B cell (primary cell): ENCODE data around the gene DNAJC16. TPM values are rescaled to one million over a fixed set of nuclear protein-coding genes. Genes with fewer than 3 reads are reported as not detected.

Experiments used
- ATAC-seq: fragments of 200-7000 bp; cut with Tn5 transposase; one replicate; pipeline ENCODE4 v1.10.0; 2021; ENCODE audit warnings: low read depth, mild to moderate bottlenecking, moderate number of reproducible peaks, moderate library complexity
- CTCF ChIA-PET: fragments of 350-600 bp; sonication (Branson Sonifier 250); formaldehyde crosslinking; loops from one replicate; lab custom pipeline; 2021; ENCODE audit warnings: antibody characterized with exemption, inconsistent platforms; lab: Charles Lee
- POLR2A ChIA-PET: fragments of 350-600 bp; sonication (Branson Sonifier 250); formaldehyde crosslinking; loops from one replicate; lab custom pipeline; 2021; ENCODE audit warnings: antibody characterized with exemption; lab: Charles Lee
- DNase-seq: peaks from one replicate; pipeline ENCODE4 v3.0.0; 2013
- H2AFZ ChIP-seq: 2 replicates; pipeline ENCODE4 v1.6.1; 2012; ENCODE audit warnings: mild to moderate bottlenecking, low read depth, low read length; ENCODE audit not compliant: insufficient read depth, poor library complexity, severe bottlenecking
- H3K27ac ChIP-seq, 2 donors: 1 replicate in 1 of 2; 2 replicates in 1 of 2; pipeline ENCODE4 v1.5.1; 2012 to 2013; ENCODE audit warnings: low read length in 2 of 2, mild to moderate bottlenecking in 2 of 2, moderate library complexity in 1 of 2
- H3K27me3 ChIP-seq, 4 experiments: fragments of 200-600 bp in 1 of 4; sonication (generic) in 1 of 4; replicated peaks in 1 of 4; 1 replicate in 2 of 4; 2 replicates in 2 of 4; pipeline versions ENCODE4 v1.6.1 to v1.7.0; 2013 to 2016; ENCODE audit warnings: low read length in 3 of 4, mild to moderate bottlenecking in 2 of 4, mixed read lengths in 1 of 4, moderate library complexity in 1 of 4; ENCODE audit not compliant: insufficient read depth in 4 of 4, control insufficient read depth in 3 of 4; ENCODE audit errors: control extremely low read depth in 1 of 4
- H3K36me3 ChIP-seq, 2 experiments: replicated peaks in 1 of 2; 1 replicate in 1 of 2; 2 replicates in 1 of 2; pipeline versions ENCODE4 v1.6.1 to v1.7.1; 2013; ENCODE audit warnings: low read length in 1 of 2; ENCODE audit not compliant: insufficient read depth in 2 of 2, control insufficient read depth in 1 of 2; ENCODE audit errors: control extremely low read depth in 1 of 2, extremely low read depth in 1 of 2
- H3K4me1 ChIP-seq, 2 donors: fragments of 200-600 bp in 1 of 2; sonication (generic) in 1 of 2; 1 replicate in 1 of 2; 2 replicates in 1 of 2; pipeline versions ENCODE4 v1.5.1 to v1.6.1; 2013 to 2017; ENCODE audit warnings: low read length in 2 of 2; ENCODE audit not compliant: control insufficient read depth in 2 of 2, insufficient read depth in 2 of 2
- H3K4me2 ChIP-seq: replicated peaks from 2 replicates; pipeline ENCODE3; 2012; ENCODE audit warnings: mild to moderate bottlenecking, low read depth, low read length; ENCODE audit not compliant: poor library complexity, severe bottlenecking
- H3K4me3 ChIP-seq, 5 experiments: fragments of 200-600 bp in 1 of 5; sonication (generic) in 1 of 5; 1 replicate in 3 of 5; 2 replicates in 2 of 5; pipeline versions ENCODE4 v1.5.1 to v1.7.0; 2011 to 2016; ENCODE audit warnings: low read length in 4 of 5, mild to moderate bottlenecking in 4 of 5, low read depth in 2 of 5, control low read depth in 1 of 5, moderate library complexity in 1 of 5; ENCODE audit not compliant: insufficient read depth in 1 of 5; ENCODE audit errors: control extremely low read depth in 1 of 5, extremely low read depth in 1 of 5
- H3K79me2 ChIP-seq: fragments of 200-600 bp; sonication (generic); one replicate; pipeline ENCODE4 v1.6.0; 2016; ENCODE audit warnings: low read length; ENCODE audit not compliant: control insufficient read depth, insufficient read depth
- H3K9ac ChIP-seq: fragments of 200-600 bp; sonication (generic); 2 replicates; pipeline ENCODE4 v1.6.1; 2017; ENCODE audit warnings: mild to moderate bottlenecking, low read length, moderate library complexity
- H3K9me3 ChIP-seq, 3 donors: one replicate each; pipeline versions ENCODE4 v1.6.1 to v1.7.1; 2013; ENCODE audit warnings: low read length in 2 of 3; ENCODE audit not compliant: control insufficient read depth in 2 of 3, insufficient read depth in 1 of 3; ENCODE audit errors: control extremely low read depth in 1 of 3
- H4K20me1 ChIP-seq: 2 replicates; pipeline ENCODE4 v1.6.0; 2012; ENCODE audit warnings: mild to moderate bottlenecking, low read length; ENCODE audit not compliant: insufficient read depth, control insufficient read depth, poor library complexity, severe bottlenecking
- H3K27ac Mint-ChIP-seq: one replicate; pipeline ENCODE4 v1.8.0; 2021; ENCODE audit warnings: mixed read lengths
- H3K27me3 Mint-ChIP-seq: one replicate; pipeline ENCODE4 v1.8.0; 2021; ENCODE audit warnings: mixed read lengths
- H3K4me1 Mint-ChIP-seq: one replicate; pipeline ENCODE4 v1.8.0; 2021; ENCODE audit warnings: mixed read lengths
- H3K4me3 Mint-ChIP-seq: one replicate; pipeline ENCODE4 v1.8.0; 2021; ENCODE audit warnings: mixed read lengths
- H3K9me3 Mint-ChIP-seq: one replicate; pipeline ENCODE4 v1.8.0; 2022; ENCODE audit warnings: mixed read lengths; ENCODE audit not compliant: insufficient read depth
- CTCF ChIP-seq: fragments of 200-600 bp; IDR thresholded peaks from one replicate; pipeline ENCODE4 v1.8.0; 2022; ENCODE audit warnings: antibody characterized with exemption, mild to moderate bottlenecking
- EZH2 ChIP-seq: IDR thresholded peaks from 2 replicates; pipeline ENCODE4 v1.6.1; 2012; ENCODE audit warnings: borderline replicate concordance, low read depth, mild to moderate bottlenecking, moderate library complexity, low read length; ENCODE audit not compliant: insufficient read depth, poor library complexity, severe bottlenecking
- WGBS: methylation state at CpG from one replicate; pipeline ENCODE4 v1.1.5; 2013; ENCODE audit warnings: missing lambda C conversion rate; ENCODE audit not compliant: insufficient coverage; 5-methylcytosine and 5-hydroxymethylcytosine counted together
- intact Hi-C: fragments of 100-400 bp; cut with micrococcal nuclease; formaldehyde crosslinking; loops from one replicate; pipeline ENCODE4 v1.10.0; 2022
- polyA minus RNA-seq: library from RNA; depleted of rRNA, polyadenylated mRNA; stranded (reverse); fragments of >200 nt; gene quantifications from 2 replicates; pipeline ENCODE4 v1.2.3, GENCODE V29; 2012
- polyA plus RNA-seq: library from polyadenylated mRNA; depleted of rRNA; stranded (reverse); fragments of >200 nt; gene quantifications from 2 replicates; pipeline ENCODE4 v1.2.3, GENCODE V29; 2012
- total RNA-seq, 2 donors: library from RNA; stranded (reverse); fragments of 120-200 nt in 1 of 2; gene quantifications; 1 replicate in 1 of 2; 2 replicates in 1 of 2; pipeline versions ENCODE4 v1.2.3 to v1.2.4, GENCODE V29; 2013 to 2022

DNAJC16 gene
- total RNA-seq (41.2 and 47.1 TPM in 2 replicates), polyA plus RNA-seq (15.1 and 16.9 TPM in 2 replicates), polyA minus RNA-seq (13.1 and 20.5 TPM in 2 replicates)
- 19.2 TPM for total RNA-seq (2013)

- ATAC-seq (peak; percentile 35), DNase-seq (peak; percentile 99)
- peak within 1 kb of the TSS; percentile 81 for H2AFZ ChIP-seq
- no peaks in the 10 kb centered on the region for H3K27me3 ChIP-seq
- no peaks in the 10 kb centered on the region for H3K9me3 ChIP-seq
- peaks cover 55% of the 10 kb centered on the region for H3K79me2 ChIP-seq
- 1% methylated on average over 60 of the region's 65 CpGs for WGBS
- H3K9me3 Mint-ChIP-seq: no peaks in the 10 kb centered on the region
- peak within 1 kb of the TSS; percentile 91 for H3K4me2 ChIP-seq
- no peaks in the 10 kb centered on the region for H3K27me3 Mint-ChIP-seq
- H3K9ac ChIP-seq: peak within 1 kb of the TSS; percentile 88
- CTCF ChIA-PET: interaction anchor here (0.6 to 1.9 kb wide), 4 partner anchors 36 to 214 kb away, joined by 3 to 7 read pairs (median 3); no protein-coding TSS in a partner anchor
- TF ChIP-seq EZH2: no peak
- H3K27ac Mint-ChIP-seq: peak within 1 kb of the TSS; percentile 99
- H3K4me3 Mint-ChIP-seq: peak within 1 kb of the TSS; percentile 89
- intact Hi-C loops: loop anchor here (1.0 to 10.0 kb wide), 7 partner anchors 44 to 1118 kb away; partner anchors contain the start of genes CPLANE2, DDI2 and NECAP2
- H3K27ac ChIP-seq: peak within 1 kb of the TSS; percentile 99
- H3K4me1 Mint-ChIP-seq: peaks cover 59% of the 10 kb centered on the region
- H3K4me1 ChIP-seq: peaks cover 28 to 34% of the 10 kb centered on the region in 2 donors
- POLR2A ChIA-PET: interaction anchor here (0.6 to 1.6 kb wide), 5 partner anchors 45 to 860 kb away, joined by 3 to 6 read pairs (median 3); no protein-coding TSS in a partner anchor
- peak within 1 kb of the TSS; percentile 81 to 95 (median 86) for H3K4me3 ChIP-seq
- peaks cover 6% of the 10 kb centered on the region for H4K20me1 ChIP-seq
- peaks cover 0 to 3% of the 10 kb centered on the region in 2 experiments for H3K36me3 ChIP-seq
Observed at GRCh38 chr1:15526490-15527339, at the start of gene DNAJC16. DNAJC16 (plus strand) TSS chr1:15526848; CDS start chr1:15529106, 2,258 bp downstream.

- Histone ChIP-seq H3K9me3 (peaks cover 0 to 2% (median 0%) of the 10 kb centered on the region in 3 donors), H3K4me1 (no peaks in the 10 kb centered on the region), H3K4me3 (no peak overlapping the region), H3K79me2 (no peaks in the 10 kb centered on the region), H3K9ac (no peak overlapping the region), H3K27me3 (no peaks in the 10 kb centered on the region), H3K27ac (no peak overlapping the region), H4K20me1 (no peaks in the 10 kb centered on the region), H3K36me3 (no peaks in the 10 kb centered on the region), H3K4me2 (no peak overlapping the region), H2AFZ (no peak overlapping the region)
- TF ChIP-seq CTCF (no peak), EZH2 (no peak)
- WGBS: no CpG with 5 or more reads among the region's 3 CpGs
- Mint-ChIP-seq H3K4me3 (no peak overlapping the region), H3K4me1 (no peaks in the 10 kb centered on the region), H3K9me3 (no peaks in the 10 kb centered on the region), H3K27me3 (no peaks in the 10 kb centered on the region), H3K27ac (no peak overlapping the region)
- intact Hi-C loops: no loop called here
- DNase-seq (no peak), ATAC-seq (no peak)
- ChIA-PET CTCF (no interaction called here), POLR2A (no interaction called here)
Observed at GRCh38 chr1:15476927-15477326, 49.7 kb upstream of the DNAJC16 start.
